ENCODE measurements around the gene PIGA.
"Not testable (repeated sequence)": the region's sequence is repeated elsewhere in the genome, so short reads cannot be mapped to it uniquely, and the experiment has no call there.

Gene PIGA

DNA sequence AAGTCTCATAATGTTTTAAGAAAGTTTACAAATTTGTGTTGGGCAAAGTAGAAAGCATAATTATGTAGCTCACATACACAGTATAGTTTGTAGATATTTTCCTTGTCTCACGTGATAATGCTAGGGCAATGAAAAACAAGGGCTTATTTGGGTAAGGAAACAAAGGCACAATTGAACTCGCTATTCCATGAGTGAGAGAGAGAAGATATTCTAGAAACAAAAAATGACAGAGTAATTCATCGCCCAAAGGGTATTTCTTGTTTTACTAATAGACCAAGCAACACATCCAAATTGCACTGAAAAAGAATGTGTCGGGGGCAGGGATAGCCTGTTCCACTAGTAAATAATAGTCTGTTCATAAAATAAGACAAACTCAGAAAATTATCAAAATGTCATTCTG is 16.2 kb downstream of the PIGA start:
- DNase-seq: no peak

DNA sequence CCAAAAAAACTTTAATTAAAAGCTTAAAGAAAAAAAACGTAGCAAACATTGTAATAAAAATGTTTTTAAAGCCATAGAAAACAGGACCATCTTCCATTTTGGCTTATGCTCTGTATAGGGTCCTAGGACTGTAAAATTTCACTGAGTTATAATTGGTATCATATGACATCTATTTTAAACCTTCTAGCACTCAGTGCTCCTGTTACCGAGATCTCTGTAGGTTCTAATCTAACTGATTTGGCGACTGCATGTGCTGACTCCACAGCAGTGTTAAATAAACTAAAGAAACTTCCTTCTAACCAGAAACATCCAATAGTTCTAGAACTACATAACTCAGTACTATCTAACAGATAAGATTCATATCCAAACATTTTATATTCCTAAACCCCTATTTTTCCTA is 19.8 kb downstream of the PIGA start, which contains the start of gene ASB11:
ASB11 (minus strand) TSS at position 132 of the 400 bp plus-strand sequence; CDS start at position 97, 35 bp downstream.
- no peak for DNase-seq

DNA sequence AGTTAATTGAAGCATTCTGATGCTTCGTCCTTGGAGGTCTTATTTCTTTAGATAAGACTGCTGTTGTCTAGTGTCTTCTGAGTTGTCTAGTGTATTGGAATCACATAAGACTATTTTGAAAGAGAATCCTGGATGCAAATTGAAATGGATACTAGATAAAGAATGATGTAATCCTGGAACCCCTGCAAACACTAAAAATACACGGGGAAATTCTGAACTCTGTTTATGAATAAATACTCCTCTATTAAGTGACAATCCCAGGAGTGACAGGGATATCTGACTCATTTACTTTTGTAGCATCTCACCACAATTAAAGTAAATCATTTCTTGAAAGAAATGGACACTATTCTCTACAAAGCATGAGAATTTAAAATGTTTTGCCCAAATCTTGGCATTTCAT is 20.9 kb downstream of the PIGA start:
- no peak for DNase-seq

DNA sequence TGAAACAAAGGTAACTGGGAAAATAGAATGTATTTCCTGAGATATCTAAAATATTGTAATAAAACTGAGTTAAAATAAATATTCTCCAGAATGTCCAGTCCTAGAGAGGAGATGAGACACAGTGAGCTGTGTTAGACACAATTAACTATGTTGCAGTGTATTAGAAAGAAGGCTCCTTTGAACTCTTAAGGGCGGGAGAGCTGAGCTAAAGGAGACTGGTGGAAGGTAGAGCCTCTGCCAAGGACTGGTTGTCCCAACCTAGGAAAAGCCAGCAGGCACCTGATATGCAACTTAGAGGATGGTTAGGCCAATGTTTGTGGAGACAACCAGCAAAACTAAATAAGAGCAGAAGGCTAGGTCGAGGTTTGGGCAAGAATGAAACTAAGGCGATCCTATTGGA is 24.2 kb downstream of the PIGA start:
- DNase-seq: no peak

DNA sequence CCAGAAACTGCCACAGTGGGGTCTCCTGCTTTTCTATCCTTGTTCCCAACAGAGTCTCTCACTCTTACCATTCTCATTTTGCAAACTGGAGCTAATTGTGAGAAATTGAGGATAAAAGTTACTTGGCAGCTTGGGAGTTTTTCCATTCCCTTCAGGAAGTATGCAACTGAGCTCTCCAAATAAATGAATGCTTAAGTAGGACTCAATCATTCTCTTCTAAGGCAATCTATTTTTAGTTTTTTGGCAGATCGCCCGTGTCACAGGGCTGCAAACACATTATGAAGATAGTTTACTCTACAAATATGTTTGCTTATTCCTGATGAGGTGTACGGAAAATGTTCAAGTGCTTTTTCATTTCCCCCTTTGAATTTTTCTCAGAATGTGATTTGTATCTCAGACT is 25.2 kb downstream of the PIGA start:
- DNase-seq: no peak

DNA sequence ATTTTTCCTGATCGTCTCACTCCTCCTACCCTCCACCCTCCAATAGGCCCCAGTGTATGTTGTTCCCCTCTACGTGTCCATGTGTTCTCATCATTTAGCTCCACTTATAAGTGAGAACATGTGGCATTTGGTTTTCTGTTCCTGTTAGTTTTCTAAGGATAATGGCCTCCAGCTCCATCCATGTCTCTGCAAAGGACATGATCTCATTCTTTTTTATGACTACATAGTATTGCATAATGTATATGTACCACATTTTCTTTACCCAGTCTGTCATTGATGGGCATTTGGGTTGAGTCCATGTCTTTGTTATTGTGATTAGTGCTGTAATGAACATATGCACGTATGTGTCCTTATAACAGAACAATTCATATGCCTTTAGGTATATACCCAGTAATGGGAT is 29.4 kb downstream of the PIGA start:
- not testable (repeated sequence) for DNase-seq

DNA sequence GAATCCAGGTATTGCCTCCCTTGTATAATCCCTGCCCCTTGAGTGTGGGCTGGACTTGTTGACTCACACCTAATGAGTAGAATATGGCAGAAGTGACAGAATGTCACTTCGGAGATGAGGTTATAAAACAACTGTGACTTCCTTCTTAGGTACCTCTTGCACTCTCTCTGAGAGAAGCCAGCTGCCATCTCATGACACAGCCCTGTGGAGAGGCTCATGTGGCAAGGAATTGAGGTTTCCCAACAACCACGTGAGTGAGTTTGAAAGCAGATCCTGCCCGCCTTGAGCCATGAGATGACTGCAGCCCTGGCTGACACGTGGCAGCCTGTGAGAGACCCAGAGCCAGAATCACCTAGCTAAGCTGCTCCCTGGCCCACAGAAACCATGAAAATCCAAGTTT is 33.4 kb downstream of the PIGA start:
- DNase-seq: no peak

DNA sequence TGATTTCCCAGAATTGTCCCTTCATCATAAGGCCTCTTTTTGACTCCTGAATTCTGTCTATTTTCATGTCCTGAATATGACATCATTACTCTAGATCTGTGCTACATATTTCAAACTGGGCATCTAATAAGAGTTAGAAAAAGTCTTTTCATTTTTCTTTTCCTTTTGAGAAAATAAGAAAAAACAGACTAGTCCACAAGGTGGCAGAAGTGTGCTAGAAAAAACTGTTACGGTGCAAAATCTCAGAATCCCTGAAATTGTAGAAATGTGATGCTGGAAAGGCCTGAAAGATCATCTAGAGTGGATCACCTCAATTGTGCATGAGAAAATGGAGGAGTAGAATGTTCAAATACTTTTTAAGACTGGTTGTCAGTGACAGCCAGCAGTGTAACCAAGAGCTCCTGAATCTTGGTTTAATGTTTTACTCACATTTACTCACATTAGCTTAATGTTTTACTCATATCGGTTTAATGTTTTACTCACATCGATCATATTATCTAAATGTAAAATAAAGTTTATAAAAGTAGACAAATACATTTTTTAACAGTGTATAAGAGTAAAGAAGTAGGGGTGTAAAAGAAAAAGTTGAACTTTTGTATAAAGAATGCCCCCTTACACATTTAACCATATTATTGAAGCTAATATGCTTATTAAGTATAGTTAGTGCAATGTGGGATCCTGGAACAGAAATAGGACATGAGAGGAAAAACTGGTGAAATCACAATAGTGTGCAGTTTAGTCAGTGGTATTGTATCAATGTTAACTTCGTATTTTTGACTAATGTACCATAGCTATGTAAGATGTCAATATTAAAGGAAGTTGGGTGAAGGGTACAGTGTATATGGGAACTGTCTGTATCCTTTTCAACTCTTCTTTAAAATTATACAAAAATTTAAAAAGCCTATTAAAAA is 35.1 kb downstream of the PIGA start:
- DNase-seq: peak; percentile 24

DNA sequence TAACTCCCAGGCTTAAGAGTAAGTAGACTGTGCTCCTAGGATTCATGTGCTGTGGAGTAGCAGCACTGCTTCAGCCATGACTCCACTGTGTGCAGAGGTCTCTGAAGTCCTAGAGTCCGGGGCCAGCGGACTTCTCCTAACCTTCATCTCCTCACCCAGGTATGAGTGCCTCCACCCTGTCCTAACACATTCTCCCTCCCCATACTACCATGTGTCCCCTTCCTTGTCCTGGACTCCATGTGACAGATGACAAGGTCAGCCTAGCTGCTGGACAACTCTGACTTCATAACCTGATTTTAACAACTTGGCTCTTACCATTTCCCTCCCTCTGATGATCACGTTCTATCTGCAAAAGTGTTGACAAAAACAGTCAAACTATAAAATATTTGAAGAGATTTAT is 36.5 kb downstream of the PIGA start:
- no peak for DNase-seq

DNA sequence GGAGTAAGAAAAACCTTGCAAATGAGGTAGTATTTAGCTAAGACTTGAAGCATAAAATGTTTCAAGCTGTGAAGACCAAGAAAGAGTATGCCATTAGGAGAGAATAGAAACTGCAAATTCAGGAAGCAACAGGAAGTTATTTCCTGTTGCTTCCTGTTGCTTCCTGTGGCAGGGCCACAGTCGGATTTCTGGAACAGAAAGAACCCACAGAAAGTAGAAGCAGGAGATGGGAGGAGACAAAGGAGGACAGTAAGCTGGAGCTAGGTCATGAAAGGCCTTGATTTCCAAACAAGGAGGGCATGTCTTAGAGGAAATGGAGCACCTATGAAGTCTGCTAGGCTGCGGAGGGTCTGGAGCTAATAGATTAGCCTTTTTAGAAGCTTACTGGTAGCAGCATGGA is 37.1 kb downstream of the PIGA start:
- no peak for DNase-seq

DNA sequence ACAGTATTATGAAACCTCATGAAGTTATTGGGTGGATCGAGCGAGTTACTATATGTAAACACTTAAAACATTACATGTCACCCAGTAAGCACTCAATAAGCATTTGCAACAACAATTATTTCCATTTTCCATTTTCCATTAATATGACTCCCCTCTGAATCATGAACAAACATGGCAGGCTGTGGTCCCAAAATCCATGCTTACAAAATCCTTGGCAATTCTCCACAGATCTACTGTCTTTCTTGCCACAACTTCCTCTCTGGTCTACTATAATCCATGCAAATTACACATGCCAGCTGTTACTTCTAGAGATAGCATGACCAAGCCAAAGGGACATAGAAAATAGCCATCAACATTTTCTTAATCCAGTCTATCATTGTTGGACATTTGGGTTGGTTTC is 41.9 kb downstream of the PIGA start:
- no peak for DNase-seq

DNA sequence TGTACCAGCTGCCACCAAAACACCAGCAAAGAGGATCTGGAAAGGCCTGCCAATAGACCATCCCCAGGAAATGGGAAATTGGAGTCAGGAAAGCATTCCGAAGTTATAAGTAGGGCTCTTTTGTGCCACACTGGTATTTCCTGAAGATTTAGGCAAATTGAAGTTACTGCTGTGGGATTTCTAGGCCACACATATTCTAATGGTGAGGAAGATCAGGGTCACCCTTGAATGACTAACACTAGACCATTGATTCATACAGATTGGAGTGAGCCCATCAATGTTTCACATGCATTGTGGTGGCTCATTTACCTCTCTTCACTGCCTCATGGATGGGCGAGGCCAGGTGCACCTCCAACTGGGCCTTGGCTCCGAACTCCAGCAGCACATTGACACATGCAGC is 42.5 kb downstream of the PIGA start:
- DNase-seq: no peak

DNA sequence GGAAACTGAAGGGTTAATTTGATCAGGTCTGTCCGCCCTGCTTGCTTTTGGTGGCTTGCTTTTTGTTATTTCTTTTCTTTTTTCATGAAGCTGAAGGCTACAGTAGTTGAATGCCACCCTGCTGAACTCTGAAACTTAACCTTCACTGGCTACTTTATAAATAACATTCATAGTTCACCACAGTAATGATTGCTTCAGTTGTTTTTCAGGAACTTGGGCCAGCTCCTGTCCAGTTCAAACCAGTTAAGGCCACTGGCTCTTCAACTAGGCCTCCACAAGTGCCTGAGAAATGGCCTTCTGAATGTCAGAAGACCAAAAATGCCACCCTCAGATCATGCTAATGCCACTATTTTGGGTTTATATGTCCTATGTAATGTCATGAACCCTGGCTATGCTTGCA is 57.7 kb downstream of the PIGA start:
- DNase-seq: no peak

DNA sequence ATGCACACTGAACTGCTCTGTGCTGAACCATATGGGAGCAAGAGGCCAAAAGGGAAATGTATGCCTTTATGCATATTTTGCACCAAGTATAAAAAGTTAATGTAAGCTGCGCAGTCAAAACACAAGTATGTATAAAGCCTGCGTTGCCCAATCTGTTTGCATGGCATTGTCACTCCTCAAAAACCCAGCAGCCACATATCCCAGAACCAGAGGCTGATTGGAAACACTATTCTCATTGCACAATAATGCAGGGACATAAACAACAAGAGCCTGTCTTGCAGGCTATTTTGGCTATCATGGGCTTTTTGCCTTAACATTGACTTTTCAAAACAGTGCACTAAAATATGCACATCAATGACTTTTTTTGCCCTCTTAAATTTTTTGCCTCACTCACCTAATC is 60.4 kb downstream of the PIGA start:
- no peak for DNase-seq

DNA sequence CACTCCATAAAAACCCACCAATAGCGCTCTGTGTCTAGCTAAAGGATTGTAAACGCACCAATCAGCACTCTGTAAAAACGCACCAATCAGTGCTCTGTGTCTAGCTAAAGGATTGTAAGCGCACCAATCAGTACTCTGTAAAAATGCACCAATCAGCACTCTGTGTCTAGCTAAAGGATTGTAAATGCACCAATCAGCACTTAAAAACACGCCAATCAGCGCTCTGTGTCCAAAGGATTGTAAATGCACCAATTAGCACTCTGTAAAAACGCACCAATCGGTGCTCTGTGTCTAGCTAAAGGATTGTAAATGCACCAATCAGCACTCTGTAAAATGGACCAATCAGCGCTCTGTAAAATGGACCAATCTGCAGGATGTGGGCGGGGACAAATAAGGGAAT is 62.0 kb downstream of the PIGA start:
- not testable (repeated sequence) for DNase-seq

DNA sequence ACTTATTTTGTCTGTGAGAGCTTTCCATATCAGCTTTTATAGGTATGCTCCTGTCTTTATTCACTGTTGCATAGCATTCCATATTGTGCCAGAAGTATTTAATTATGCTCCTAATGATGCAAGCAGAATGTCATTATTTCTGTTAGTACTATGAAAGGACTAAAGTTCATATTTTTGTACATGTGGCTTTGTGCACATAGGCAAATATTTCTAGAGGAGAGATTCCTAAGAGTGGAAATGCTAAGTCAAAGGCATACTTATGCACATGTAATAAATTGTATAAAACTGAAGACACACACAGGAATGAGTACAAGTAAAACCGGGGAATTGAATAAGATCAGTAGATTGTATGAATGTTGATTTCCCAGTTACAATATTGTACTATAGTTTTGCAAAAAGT is 63.6 kb downstream of the PIGA start:
- DNase-seq: no peak

DNA sequence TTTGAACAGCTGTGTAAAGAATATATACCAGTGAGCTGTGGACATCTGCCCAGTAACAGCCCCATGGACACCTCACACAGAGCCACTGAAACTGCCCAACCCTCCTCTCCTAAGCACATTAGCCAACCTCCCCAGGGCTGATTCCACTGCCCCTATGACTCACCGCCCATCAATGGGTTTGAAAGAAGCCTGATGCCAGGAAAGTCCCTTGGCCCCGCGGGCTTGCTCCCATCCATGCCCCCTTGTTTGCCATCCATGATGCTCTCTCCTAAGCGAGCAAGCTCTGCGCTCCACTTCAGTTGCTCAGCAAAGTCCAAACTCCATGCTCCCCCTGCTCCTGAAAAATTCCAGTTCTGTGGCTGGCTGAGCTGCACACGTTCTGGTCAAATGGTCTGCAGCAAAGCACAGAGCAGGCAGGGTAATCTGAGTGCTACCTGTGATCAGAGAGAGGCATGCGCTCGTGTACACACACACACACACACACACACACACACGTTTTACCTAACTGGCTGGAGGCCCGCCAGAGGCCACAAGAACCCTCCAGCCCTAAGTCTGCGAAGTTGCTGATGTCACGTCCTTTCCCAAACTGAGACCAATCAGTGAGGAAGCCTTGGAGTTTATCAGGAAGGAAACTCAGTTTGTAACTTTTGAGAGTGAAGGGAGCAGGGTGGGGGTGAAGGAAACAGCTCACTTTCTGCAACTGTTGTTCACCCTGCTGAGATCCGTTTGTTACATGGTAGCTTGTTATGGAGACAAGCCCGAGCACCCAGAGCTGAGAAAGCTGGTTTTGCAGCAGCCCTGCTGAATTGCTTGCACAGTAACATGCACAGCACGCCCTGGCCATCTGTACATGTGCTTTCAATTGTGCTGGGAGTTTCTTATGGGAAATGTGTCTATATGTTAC is 65.5 kb downstream of the PIGA start, which contains the start of gene ASB9:
ASB9 (minus strand) TSS at position 466 of the 904 bp plus-strand sequence; CDS start at position 257, 209 bp downstream.
- DNase-seq: no peak

Measured in NCI-H2227 treated with DMSO at 0.1 percent for 48 hours (cell line).